B cell (primary cell): ENCODE data around the gene LRR1. TPM values are rescaled to one million over a fixed set of nuclear protein-coding genes. Genes with fewer than 3 reads are reported as not detected.

ENCODE experiments used
- ATAC-seq: fragments of 200-7000 bp; cut with Tn5 transposase; one replicate; pipeline ENCODE4 v1.10.0; 2021; ENCODE audit warnings: low read depth, mild to moderate bottlenecking, moderate number of reproducible peaks, moderate library complexity
- CTCF ChIA-PET: fragments of 350-600 bp; sonication (Branson Sonifier 250); formaldehyde crosslinking; loops from one replicate; lab custom pipeline; 2021; ENCODE audit warnings: antibody characterized with exemption, inconsistent platforms; lab: Charles Lee
- POLR2A ChIA-PET: fragments of 350-600 bp; sonication (Branson Sonifier 250); formaldehyde crosslinking; loops from one replicate; lab custom pipeline; 2021; ENCODE audit warnings: antibody characterized with exemption; lab: Charles Lee
- DNase-seq: peaks from one replicate; pipeline ENCODE4 v3.0.0; 2013
- H2AFZ ChIP-seq: 2 replicates; pipeline ENCODE4 v1.6.1; 2012; ENCODE audit warnings: mild to moderate bottlenecking, low read depth, low read length; ENCODE audit not compliant: insufficient read depth, poor library complexity, severe bottlenecking
- H3K27ac ChIP-seq, 2 donors: 1 replicate in 1 of 2; 2 replicates in 1 of 2; pipeline ENCODE4 v1.5.1; 2012 to 2013; ENCODE audit warnings: low read length in 2 of 2, mild to moderate bottlenecking in 2 of 2, moderate library complexity in 1 of 2
- H3K27me3 ChIP-seq, 4 experiments: fragments of 200-600 bp in 1 of 4; sonication (generic) in 1 of 4; replicated peaks in 1 of 4; 1 replicate in 2 of 4; 2 replicates in 2 of 4; pipeline versions ENCODE4 v1.6.1 to v1.7.0; 2013 to 2016; ENCODE audit warnings: low read length in 3 of 4, mild to moderate bottlenecking in 2 of 4, mixed read lengths in 1 of 4, moderate library complexity in 1 of 4; ENCODE audit not compliant: insufficient read depth in 4 of 4, control insufficient read depth in 3 of 4; ENCODE audit errors: control extremely low read depth in 1 of 4
- H3K36me3 ChIP-seq, 2 experiments: replicated peaks in 1 of 2; 1 replicate in 1 of 2; 2 replicates in 1 of 2; pipeline versions ENCODE4 v1.6.1 to v1.7.1; 2013; ENCODE audit warnings: low read length in 1 of 2; ENCODE audit not compliant: insufficient read depth in 2 of 2, control insufficient read depth in 1 of 2; ENCODE audit errors: control extremely low read depth in 1 of 2, extremely low read depth in 1 of 2
- H3K4me1 ChIP-seq, 2 donors: fragments of 200-600 bp in 1 of 2; sonication (generic) in 1 of 2; 1 replicate in 1 of 2; 2 replicates in 1 of 2; pipeline versions ENCODE4 v1.5.1 to v1.6.1; 2013 to 2017; ENCODE audit warnings: low read length in 2 of 2; ENCODE audit not compliant: control insufficient read depth in 2 of 2, insufficient read depth in 2 of 2
- H3K4me2 ChIP-seq: replicated peaks from 2 replicates; pipeline ENCODE3; 2012; ENCODE audit warnings: mild to moderate bottlenecking, low read depth, low read length; ENCODE audit not compliant: poor library complexity, severe bottlenecking
- H3K4me3 ChIP-seq, 5 experiments: fragments of 200-600 bp in 1 of 5; sonication (generic) in 1 of 5; 1 replicate in 3 of 5; 2 replicates in 2 of 5; pipeline versions ENCODE4 v1.5.1 to v1.7.0; 2011 to 2016; ENCODE audit warnings: low read length in 4 of 5, mild to moderate bottlenecking in 4 of 5, low read depth in 2 of 5, control low read depth in 1 of 5, moderate library complexity in 1 of 5; ENCODE audit not compliant: insufficient read depth in 1 of 5; ENCODE audit errors: control extremely low read depth in 1 of 5, extremely low read depth in 1 of 5
- H3K79me2 ChIP-seq: fragments of 200-600 bp; sonication (generic); one replicate; pipeline ENCODE4 v1.6.0; 2016; ENCODE audit warnings: low read length; ENCODE audit not compliant: control insufficient read depth, insufficient read depth
- H3K9ac ChIP-seq: fragments of 200-600 bp; sonication (generic); 2 replicates; pipeline ENCODE4 v1.6.1; 2017; ENCODE audit warnings: mild to moderate bottlenecking, low read length, moderate library complexity
- H3K9me3 ChIP-seq, 3 donors: one replicate each; pipeline versions ENCODE4 v1.6.1 to v1.7.1; 2013; ENCODE audit warnings: low read length in 2 of 3; ENCODE audit not compliant: control insufficient read depth in 2 of 3, insufficient read depth in 1 of 3; ENCODE audit errors: control extremely low read depth in 1 of 3
- H4K20me1 ChIP-seq: 2 replicates; pipeline ENCODE4 v1.6.0; 2012; ENCODE audit warnings: mild to moderate bottlenecking, low read length; ENCODE audit not compliant: insufficient read depth, control insufficient read depth, poor library complexity, severe bottlenecking
- H3K27ac Mint-ChIP-seq: one replicate; pipeline ENCODE4 v1.8.0; 2021; ENCODE audit warnings: mixed read lengths
- H3K27me3 Mint-ChIP-seq: one replicate; pipeline ENCODE4 v1.8.0; 2021; ENCODE audit warnings: mixed read lengths
- H3K4me1 Mint-ChIP-seq: one replicate; pipeline ENCODE4 v1.8.0; 2021; ENCODE audit warnings: mixed read lengths
- H3K4me3 Mint-ChIP-seq: one replicate; pipeline ENCODE4 v1.8.0; 2021; ENCODE audit warnings: mixed read lengths
- H3K9me3 Mint-ChIP-seq: one replicate; pipeline ENCODE4 v1.8.0; 2022; ENCODE audit warnings: mixed read lengths; ENCODE audit not compliant: insufficient read depth
- CTCF ChIP-seq: fragments of 200-600 bp; IDR thresholded peaks from one replicate; pipeline ENCODE4 v1.8.0; 2022; ENCODE audit warnings: antibody characterized with exemption, mild to moderate bottlenecking
- EZH2 ChIP-seq: IDR thresholded peaks from 2 replicates; pipeline ENCODE4 v1.6.1; 2012; ENCODE audit warnings: borderline replicate concordance, low read depth, mild to moderate bottlenecking, moderate library complexity, low read length; ENCODE audit not compliant: insufficient read depth, poor library complexity, severe bottlenecking
- WGBS: methylation state at CpG from one replicate; pipeline ENCODE4 v1.1.5; 2013; ENCODE audit warnings: missing lambda C conversion rate; ENCODE audit not compliant: insufficient coverage; 5-methylcytosine and 5-hydroxymethylcytosine counted together
- intact Hi-C: fragments of 100-400 bp; cut with micrococcal nuclease; formaldehyde crosslinking; loops from one replicate; pipeline ENCODE4 v1.10.0; 2022
- polyA plus RNA-seq: library from polyadenylated mRNA; depleted of rRNA; stranded (reverse); fragments of >200 nt; gene quantifications from 2 replicates; pipeline ENCODE4 v1.2.3, GENCODE V29; 2012
- total RNA-seq, 2 donors: library from RNA; stranded (reverse); fragments of 120-200 nt in 1 of 2; gene quantifications; 1 replicate in 1 of 2; 2 replicates in 1 of 2; pipeline versions ENCODE4 v1.2.3 to v1.2.4, GENCODE V29; 2013 to 2022

LRR1 gene
- total and polyA plus RNA-seq, 2 donors (not counting 1 experiment from before 2014, with no cell fraction given), result 3.5 to 10.3 TPM

DNA sequence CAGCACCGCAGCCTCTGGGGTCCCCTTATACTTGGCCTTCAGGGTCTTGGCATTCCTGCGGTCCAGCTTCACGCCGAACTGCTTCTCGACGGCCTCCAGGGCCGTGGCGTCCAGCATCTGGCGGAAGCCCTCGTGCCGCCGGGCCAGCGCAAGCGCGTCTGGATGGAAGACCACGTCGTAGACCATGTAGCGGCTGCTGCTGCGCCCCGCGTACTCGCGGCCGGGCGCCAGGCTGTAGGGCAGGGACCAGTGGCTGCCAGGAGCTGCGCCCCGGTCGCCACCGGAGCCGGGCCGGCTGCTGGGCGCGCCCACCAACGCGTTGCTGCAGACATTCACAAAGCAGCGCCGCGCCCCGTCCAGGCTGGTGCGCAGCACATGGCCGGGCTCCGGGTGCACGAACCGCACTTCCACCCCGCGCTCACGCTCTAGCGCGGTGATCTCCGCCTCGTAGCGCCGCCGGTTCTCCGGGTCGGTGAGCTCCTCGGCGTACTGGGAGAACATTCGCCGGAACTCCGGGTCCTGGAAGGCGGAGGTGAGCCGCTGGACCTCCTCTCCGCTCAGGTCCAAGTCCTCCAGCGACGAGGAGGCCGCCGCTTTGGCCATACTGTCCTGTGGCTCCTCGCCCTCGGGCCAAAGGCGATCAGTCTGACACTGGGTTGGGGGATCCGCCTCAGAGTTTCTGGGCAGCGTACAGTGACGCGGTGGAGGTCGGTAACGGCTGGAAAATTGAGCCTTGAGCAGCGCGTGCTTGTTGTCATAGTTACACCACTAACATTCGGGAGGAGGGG lies 36.0 kb downstream of the LRR1 start, which contains the start of gene DNAAF2:
Gene DNAAF2, minus strand, starts transcription at position 698 of the 788 bp plus-strand sequence. Its CDS starts 95 bp downstream, at position 603.
- H3K4me1 ChIP-seq, result peaks cover 20 to 26% of the 10 kb centered on the region in 2 donors

More for the DNA sequence above, 36.0 kb downstream of the LRR1 start, which contains the start of gene DNAAF2:
- H4K20me1 ChIP-seq, result peaks cover 20% of the 10 kb centered on the region
- no peaks in the 10 kb centered on the region for H3K27me3 ChIP-seq
- Mint-ChIP-seq H3K27ac (peak within 1 kb of the TSS; percentile 98), H3K27me3 (no peaks in the 10 kb centered on the region), H3K4me3 (peak within 1 kb of the TSS; percentile 96), H3K9me3 (no peaks in the 10 kb centered on the region), H3K4me1 (peaks cover 50% of the 10 kb centered on the region)
- H3K9me3 ChIP-seq, result no peaks in the 10 kb centered on the region
- peak within 1 kb of the TSS; percentile 92 for H3K9ac ChIP-seq
- peak within 1 kb of the TSS; percentile 56 to 98 (median 85) for H3K4me3 ChIP-seq
- H2AFZ ChIP-seq, result peak within 1 kb of the TSS; percentile 80
- under 1% methylated on average over 78 of the region's 80 CpGs for WGBS
- CTCF ChIA-PET, result interaction anchor here (0.6 to 5.3 kb wide), 27 partner anchors 12 to 597 kb away, joined by 3 to 93 read pairs (median 4); partner anchors contain the start of genes KLHDC1, KLHDC2, LRR1 and MGAT2
- TF ChIP-seq EZH2, result no peak
- peak; percentile 4 for TF ChIP-seq CTCF
- H3K4me2 ChIP-seq, result peak within 1 kb of the TSS; percentile 89
- peaks cover 0 to 16% of the 10 kb centered on the region in 2 experiments for H3K36me3 ChIP-seq
- DNase-seq (peak; percentile 90), ATAC-seq (peak; percentile 35)
- intact Hi-C loops, result loop anchor here (1.0 to 2.0 kb wide), 11 partner anchors 14 to 1196 kb away; partner anchors contain the start of genes KLHDC1, KLHDC2, LRR1 and MAP4K5
- POLR2A ChIA-PET, result interaction anchor here (0.6 to 5.3 kb wide), 11 partner anchors 10 to 228 kb away, joined by 3 to 88 read pairs (median 11); partner anchors contain the start of genes KLHDC2, LRR1, MGAT2 and NEMF
- H3K27ac ChIP-seq, result peak within 1 kb of the TSS; percentile 97 to 98
- H3K79me2 ChIP-seq, result peaks cover 76% of the 10 kb centered on the region
